Astrocyte of the spinal cord (primary cell): Measurements from ENCODE around the gene EFCAB8.

ENCODE experiments used
- DNase-seq: peaks from one replicate; pipeline ENCODE4 v3.0.0; 2011; ENCODE audit warnings: low read depth, low spot score
- H3K4me3 ChIP-seq: 2 replicates; pipeline ENCODE4 v1.5.1; 2011; ENCODE audit warnings: low read depth, mild to moderate bottlenecking, low read length, moderate library complexity
- in situ Hi-C: cut with HindIII; loops from 2 replicates; pipeline ENCODE4 v1.10.0; 2017; ENCODE audit warnings: low sequenced_read_pairs
- TF ChIP-seq, protein P1 (sequence below): IDR thresholded peaks from 2 replicates; pipeline ENCODE4 v1.5.1; 2012; ENCODE audit warnings: low read depth, mild to moderate bottlenecking, low read length, inconsistent platforms

Gene EFCAB8

DNA sequence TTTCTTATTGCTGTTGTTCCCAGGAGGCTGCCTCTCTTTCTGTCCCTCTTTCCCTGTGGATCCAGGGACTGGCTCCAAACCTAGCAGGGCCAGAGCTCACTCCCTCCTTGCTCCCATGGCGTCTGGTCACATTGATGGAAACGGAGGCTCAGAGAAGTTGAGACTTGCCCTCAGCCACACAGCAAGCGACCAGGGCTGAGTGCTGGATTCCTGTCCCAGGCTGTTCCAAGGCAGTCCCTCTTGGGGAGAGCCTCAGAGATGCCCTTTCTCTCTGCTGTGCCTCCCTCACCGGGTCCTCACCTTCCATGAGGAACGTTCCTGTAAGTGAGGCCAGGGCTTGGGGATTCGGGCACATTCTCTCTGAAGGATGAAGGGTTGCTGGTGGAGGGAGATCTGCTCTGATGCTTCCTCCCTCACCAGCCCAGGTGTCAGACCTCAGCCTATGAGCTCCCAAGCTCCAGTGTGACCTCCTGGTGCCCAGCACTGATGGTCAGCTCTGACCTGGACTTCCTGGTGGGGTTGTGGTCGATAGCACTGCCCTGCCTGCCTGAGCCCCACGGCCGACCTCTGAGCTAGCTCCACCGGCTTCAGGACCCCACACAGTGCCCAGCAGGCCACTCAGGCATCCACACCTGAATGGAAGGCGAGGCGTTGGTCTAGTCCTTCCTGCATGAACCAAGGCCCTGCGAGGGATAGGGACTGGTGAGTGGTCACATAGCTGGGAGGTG is 118.7 kb downstream of the EFCAB8 start:
- H3K4me3 ChIP-seq: no peak overlapping the region
- TF ChIP-seq, protein P1, sequence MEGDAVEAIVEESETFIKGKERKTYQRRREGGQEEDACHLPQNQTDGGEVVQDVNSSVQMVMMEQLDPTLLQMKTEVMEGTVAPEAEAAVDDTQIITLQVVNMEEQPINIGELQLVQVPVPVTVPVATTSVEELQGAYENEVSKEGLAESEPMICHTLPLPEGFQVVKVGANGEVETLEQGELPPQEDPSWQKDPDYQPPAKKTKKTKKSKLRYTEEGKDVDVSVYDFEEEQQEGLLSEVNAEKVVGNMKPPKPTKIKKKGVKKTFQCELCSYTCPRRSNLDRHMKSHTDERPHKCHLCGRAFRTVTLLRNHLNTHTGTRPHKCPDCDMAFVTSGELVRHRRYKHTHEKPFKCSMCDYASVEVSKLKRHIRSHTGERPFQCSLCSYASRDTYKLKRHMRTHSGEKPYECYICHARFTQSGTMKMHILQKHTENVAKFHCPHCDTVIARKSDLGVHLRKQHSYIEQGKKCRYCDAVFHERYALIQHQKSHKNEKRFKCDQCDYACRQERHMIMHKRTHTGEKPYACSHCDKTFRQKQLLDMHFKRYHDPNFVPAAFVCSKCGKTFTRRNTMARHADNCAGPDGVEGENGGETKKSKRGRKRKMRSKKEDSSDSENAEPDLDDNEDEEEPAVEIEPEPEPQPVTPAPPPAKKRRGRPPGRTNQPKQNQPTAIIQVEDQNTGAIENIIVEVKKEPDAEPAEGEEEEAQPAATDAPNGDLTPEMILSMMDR: no peak
- no peak for DNase-seq
- in situ Hi-C loops: no loop called here

DNA sequence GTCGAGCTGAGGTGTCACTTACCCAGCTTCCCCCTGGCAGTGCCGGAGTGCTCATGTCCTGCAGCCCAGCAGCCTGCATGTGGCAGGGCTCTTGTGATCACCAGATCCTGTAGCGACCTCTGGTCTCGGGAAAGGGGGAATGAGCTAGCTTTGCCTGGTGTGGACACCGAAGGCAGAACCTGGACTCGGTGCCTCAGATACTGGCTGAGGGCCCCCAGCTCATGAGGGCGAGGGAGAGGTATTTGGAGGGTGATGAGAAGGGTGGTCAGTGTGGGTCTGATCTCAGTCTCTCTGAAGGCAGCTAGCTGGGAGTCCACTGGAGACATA is 119.2 kb downstream of the EFCAB8 start:
- TF ChIP-seq, protein P1: no peak
- DNase-seq: no peak
- no peak overlapping the region for H3K4me3 ChIP-seq
- in situ Hi-C loops: no loop called here

GRCh38 chr20:32979201-32979998 is 120.7 kb downstream of the EFCAB8 start:
- in situ Hi-C loops: no loop called here
- H3K4me3 ChIP-seq: no peak overlapping the region
- no peak for DNase-seq
- TF ChIP-seq, protein P1: no peak

DNA sequence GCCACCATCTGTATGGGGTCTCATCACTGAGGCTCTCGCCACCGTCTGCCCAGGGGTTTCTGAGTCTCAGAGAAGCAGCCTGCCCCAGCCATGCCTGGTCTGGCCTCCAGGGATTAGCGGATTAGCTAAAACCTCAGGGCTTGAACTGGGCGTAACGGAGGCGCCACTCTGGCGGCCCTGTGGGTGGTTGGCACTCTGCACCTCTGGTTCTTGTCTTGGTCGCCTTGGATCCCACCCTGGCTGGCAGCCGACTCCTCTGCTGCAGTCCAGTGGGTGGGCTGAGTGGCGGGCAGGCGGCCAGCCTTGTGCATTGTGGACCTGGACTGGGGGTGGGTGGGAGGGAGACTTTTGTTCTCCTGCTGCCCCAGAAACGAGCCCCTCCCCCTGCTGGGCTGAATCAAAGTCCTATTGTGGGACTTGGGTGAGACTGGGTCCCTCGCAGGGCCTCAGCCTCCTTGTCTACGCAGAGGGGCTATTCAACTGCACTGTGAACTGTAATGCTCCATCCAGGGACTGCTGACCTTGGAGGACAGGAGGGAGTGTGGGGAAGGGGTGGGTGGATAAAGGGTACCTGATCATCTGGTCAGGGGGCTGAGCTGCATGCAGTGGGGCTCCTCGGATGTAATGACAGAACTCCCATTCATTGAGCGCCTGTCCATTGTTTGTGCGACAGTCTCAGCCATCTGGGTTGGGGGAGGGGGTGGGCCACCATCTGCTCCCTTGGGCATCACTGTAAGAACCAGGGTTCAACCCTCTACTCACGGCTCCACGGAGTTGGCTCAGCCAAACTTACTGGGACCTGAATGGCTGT is 121.6 kb downstream of the EFCAB8 start:
- in situ Hi-C loops: no loop called here
- no peak for DNase-seq
- H3K4me3 ChIP-seq: no peak overlapping the region
- TF ChIP-seq, protein P1: no peak

GRCh38 chr20:32980990-32981389 is 122.3 kb downstream of the EFCAB8 start:
- in situ Hi-C loops: no loop called here
- DNase-seq: no peak
- no peak overlapping the region for H3K4me3 ChIP-seq
- TF ChIP-seq, protein P1: no peak

DNA sequence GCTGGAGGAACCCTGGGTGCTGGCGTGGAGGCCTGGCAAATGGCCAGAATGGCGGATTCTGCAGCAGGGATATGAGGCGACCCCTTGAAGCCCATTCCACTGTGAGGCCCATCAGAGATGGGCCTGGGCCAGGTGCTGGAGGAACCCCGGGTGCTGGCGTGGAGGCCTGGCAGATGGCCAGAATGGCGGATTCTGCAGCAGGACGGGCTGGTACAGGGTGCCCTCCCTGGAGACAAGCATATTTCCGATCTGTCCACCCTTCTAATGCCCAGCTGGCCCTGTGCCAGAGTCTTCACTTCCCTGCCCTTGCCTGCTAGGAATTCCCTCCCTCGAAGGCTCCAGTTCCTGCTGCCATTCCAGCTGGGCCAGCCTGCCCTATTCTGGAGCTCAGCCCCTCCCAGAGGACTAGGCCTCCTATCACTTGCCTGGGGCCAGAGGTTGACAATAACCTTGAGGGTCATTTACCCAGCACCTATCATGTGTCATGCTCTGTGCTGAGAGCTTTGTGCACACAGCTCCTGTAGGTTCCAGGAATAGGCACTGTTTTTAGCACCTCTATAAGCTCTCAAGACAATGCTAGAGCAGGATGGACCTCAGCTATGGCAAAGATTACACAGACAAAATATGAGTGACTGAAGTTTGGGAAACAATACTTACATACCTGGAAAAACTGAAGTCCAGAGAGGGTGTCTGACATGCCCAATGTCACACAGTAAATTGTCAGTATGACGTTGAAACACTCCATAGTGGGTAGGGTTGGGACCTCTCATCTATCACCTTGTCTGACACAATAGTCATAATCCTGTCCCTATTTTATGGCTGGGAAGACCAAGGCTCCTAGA is 124.1 kb downstream of the EFCAB8 start:
- in situ Hi-C loops: no loop called here
- no peak overlapping the region for H3K4me3 ChIP-seq
- no peak for DNase-seq
- TF ChIP-seq, protein P1: no peak
